ENCODE data around the gene FKBP3. TPM values are rescaled to one million over a fixed set of nuclear protein-coding genes. Genes with fewer than 3 reads are reported as not detected.

The FKBP3 gene
- total and polyA plus RNA-seq, 2 of the 8 experiments (the other 6 are each of a cell fraction or from before 2014, with no cell fraction given), result 36.0 to 149 TPM

GRCh38 chr14:45114327-45114726, 20.0 kb downstream of the FKBP3 start (continued):
- no peak for TF ChIP-seq NRF1 (IDR thresholded peaks at IDR 0.05; ENCODE audit: low read depth, low read length)

Measured in H1 (cell line).